Measurements from ENCODE around the gene DCXR. TPM values are rescaled to one million over a fixed set of nuclear protein-coding genes. Genes with fewer than 3 reads are reported as not detected.

The DCXR gene
- polyA plus RNA-seq, 1 experiment: 66.0 TPM

- ChIA-PET CTCF (no interaction called here), POLR2A (no interaction called here)
Observed at GRCh38 chr17:81986606-81987005, 50.9 kb downstream of the DCXR start.

More at GRCh38 chr17:81986606-81987005, 50.9 kb downstream of the DCXR start:
- H3K27me3 ChIP-seq (ENCODE audit: control insufficient read depth, insufficient read depth, low read length): no peaks in the 10 kb centered on the region
- no peak for DNase-seq (ENCODE audit: low read depth)
- peaks cover 14% of the 10 kb centered on the region for H3K36me3 ChIP-seq (ENCODE audit: control insufficient read depth, insufficient read depth, low read length)
- H3K4me3 ChIP-seq (ENCODE audit: low read depth, low read length): no peak overlapping the region
- TF ChIP-seq CTCF (IDR thresholded peaks at IDR 0.05; ENCODE audit: insufficient read depth, low read depth, low read length): no peak

Other genes with a start within 250 kb of the DCXR start
- gene GCGR, start 233.5 kb downstream of the DCXR start, polyA plus RNA-seq (2011; rRNA removed): not detected in 2 replicates
- 64.9 and 89.8 TPM in 2 replicates for gene MCRIP1, start 204.4 kb downstream of the DCXR start, polyA plus RNA-seq (2011; rRNA removed)
- gene PPP1R27, start 202.6 kb downstream of the DCXR start, polyA plus RNA-seq (2011; rRNA removed): 0.10 TPM in 1 of 2 replicates, not detected in the other
- gene P4HB, start 177.2 kb downstream of the DCXR start, polyA plus RNA-seq (2011; rRNA removed): 122 and 175 TPM in 2 replicates
- gene ARHGDIA, start 166.4 kb downstream of the DCXR start, polyA plus RNA-seq (2011; rRNA removed): 74.8 and 163 TPM in 2 replicates
- 74.8 and 83.4 TPM in 2 replicates for gene ALYREF, start 146.1 kb downstream of the DCXR start, polyA plus RNA-seq (2011; rRNA removed)
- 227 and 290 TPM in 2 replicates for gene ANAPC11, start 146.0 kb downstream of the DCXR start, polyA plus RNA-seq (2011; rRNA removed)
- 0.21 and 0.38 TPM in 2 replicates for gene NPB, start 135.5 kb downstream of the DCXR start, polyA plus RNA-seq (2011; rRNA removed)
- gene PCYT2, start 126.3 kb downstream of the DCXR start, polyA plus RNA-seq (2011; rRNA removed): 24.5 and 44.2 TPM in 2 replicates
- gene SIRT7, start 119.5 kb downstream of the DCXR start, polyA plus RNA-seq (2011; rRNA removed): 5.2 and 8.4 TPM in 2 replicates
- 12.2 and 20.6 TPM in 2 replicates for gene MAFG, start 110.0 kb downstream of the DCXR start, polyA plus RNA-seq (2011; rRNA removed)
- 156 and 245 TPM in 2 replicates for gene PYCR1, start 100.4 kb downstream of the DCXR start, polyA plus RNA-seq (2011; rRNA removed)
- gene MYADML2, start 90.5 kb downstream of the DCXR start, polyA plus RNA-seq (2011; rRNA removed): not detected in 2 replicates
- gene NOTUM, start 76.5 kb downstream of the DCXR start, polyA plus RNA-seq (2011; rRNA removed): 0.06 TPM in 1 of 2 replicates, not detected in the other
- gene ASPSCR1, start 60.1 kb downstream of the DCXR start, polyA plus RNA-seq (2011; rRNA removed): 12.0 and 15.4 TPM in 2 replicates
- gene CENPX, start 14.8 kb downstream of the DCXR start, polyA plus RNA-seq (2011; rRNA removed): 40.4 and 57.0 TPM in 2 replicates
- 4.1 and 6.0 TPM in 2 replicates for gene LRRC45, start 14.4 kb downstream of the DCXR start, polyA plus RNA-seq (2011; rRNA removed)
- 7.5 and 11.5 TPM in 2 replicates for gene RAC3, start 6.0 kb downstream of the DCXR start, polyA plus RNA-seq (2011; rRNA removed)
- gene RFNG, start 14.1 kb upstream of the DCXR start, polyA plus RNA-seq (2011; rRNA removed): 15.8 and 23.7 TPM in 2 replicates
- gene GPS1, start 14.2 kb upstream of the DCXR start, polyA plus RNA-seq (2011; rRNA removed): 79.7 and 131 TPM in 2 replicates
- 22.1 and 47.6 TPM in 2 replicates for gene DUS1L, start 28.1 kb upstream of the DCXR start, polyA plus RNA-seq (2011; rRNA removed)
- gene FASN, start 60.5 kb upstream of the DCXR start, polyA plus RNA-seq (2011; rRNA removed): 5.2 and 11.3 TPM in 2 replicates
- gene CCDC57, start 175.1 kb upstream of the DCXR start, polyA plus RNA-seq (2011; rRNA removed): 11.6 and 15.4 TPM in 2 replicates
- 152 and 338 TPM in 2 replicates for gene SLC16A3, start 191.3 kb upstream of the DCXR start, polyA plus RNA-seq (2011; rRNA removed)
- 57.6 and 118 TPM in 2 replicates for gene CSNK1D, start 236.0 kb upstream of the DCXR start, polyA plus RNA-seq (2011; rRNA removed)

Measured in BJ (cell line).